ENCODE results near the gene EDN1.

DNA sequence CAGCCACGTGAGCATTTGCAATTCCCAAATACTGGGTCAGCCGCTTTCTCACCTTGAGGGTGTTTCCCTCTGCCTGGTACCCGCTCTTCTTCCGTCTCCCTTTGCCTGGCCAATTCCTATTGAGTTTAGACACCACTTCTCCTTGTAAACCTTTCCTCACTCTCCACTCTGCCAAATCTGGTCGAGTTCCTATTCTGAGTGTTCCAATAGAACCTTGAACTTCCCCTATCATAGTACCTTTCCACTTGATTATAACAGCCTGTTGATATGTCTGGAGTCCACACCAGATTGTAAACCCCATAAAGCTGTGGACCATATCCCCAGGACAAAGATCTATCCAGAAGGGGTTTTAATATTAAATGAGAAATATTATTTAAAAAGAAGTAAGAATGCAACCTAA, 36.0 kb upstream of the EDN1 start:
- TF ChIP-seq, protein P1, sequence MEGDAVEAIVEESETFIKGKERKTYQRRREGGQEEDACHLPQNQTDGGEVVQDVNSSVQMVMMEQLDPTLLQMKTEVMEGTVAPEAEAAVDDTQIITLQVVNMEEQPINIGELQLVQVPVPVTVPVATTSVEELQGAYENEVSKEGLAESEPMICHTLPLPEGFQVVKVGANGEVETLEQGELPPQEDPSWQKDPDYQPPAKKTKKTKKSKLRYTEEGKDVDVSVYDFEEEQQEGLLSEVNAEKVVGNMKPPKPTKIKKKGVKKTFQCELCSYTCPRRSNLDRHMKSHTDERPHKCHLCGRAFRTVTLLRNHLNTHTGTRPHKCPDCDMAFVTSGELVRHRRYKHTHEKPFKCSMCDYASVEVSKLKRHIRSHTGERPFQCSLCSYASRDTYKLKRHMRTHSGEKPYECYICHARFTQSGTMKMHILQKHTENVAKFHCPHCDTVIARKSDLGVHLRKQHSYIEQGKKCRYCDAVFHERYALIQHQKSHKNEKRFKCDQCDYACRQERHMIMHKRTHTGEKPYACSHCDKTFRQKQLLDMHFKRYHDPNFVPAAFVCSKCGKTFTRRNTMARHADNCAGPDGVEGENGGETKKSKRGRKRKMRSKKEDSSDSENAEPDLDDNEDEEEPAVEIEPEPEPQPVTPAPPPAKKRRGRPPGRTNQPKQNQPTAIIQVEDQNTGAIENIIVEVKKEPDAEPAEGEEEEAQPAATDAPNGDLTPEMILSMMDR (IDR thresholded peaks at IDR 0.05; ENCODE audit: borderline replicate concordance, extremely low read depth, low read length, poor library complexity, severe bottlenecking) = no peak
- TF ChIP-seq EZH2 (IDR thresholded peaks at IDR 0.05; ENCODE audit: borderline replicate concordance, low read depth, low read length, severe bottlenecking) = no peak

All from DND-41 (cell line).